PC-3 (cell line): ENCODE data around the gene VAT1. TPM values are rescaled to one million over a fixed set of nuclear protein-coding genes. Genes with fewer than 3 reads are reported as not detected.

Experiments used
- ATAC-seq: fragments of 200-7000 bp; cut with Tn5 transposase; 2 replicates; pipeline ENCODE4 v1.9.1; 2020; ENCODE audit warnings: mild to moderate bottlenecking, moderate library complexity
- BruUV-seq: library from RNA; stranded (reverse); fragments of 400-500 nt; replicated peaks from 2 replicates; lab custom pipeline; 2021; lab: Mats Ljungman, UMichigan
- CTCF ChIA-PET: fragments of 300-600 bp; sonication (Branson Sonifier 250); formaldehyde crosslinking; loops from one replicate; lab custom pipeline; 2022; ENCODE audit warnings: antibody characterized with exemption; lab: Charles Lee
- POLR2A ChIA-PET: fragments of 300-600 bp; sonication (Branson Sonifier 250); formaldehyde crosslinking; loops from one replicate; lab custom pipeline; 2022; ENCODE audit warnings: antibody characterized with exemption; ENCODE audit not compliant: unreplicated experiment; lab: Charles Lee
- DNase-seq: peaks from one replicate; pipeline ENCODE4 v3.0.0-alpha.2; 2015
- H2AFZ ChIP-seq: fragments of 300-600 bp; sonication (generic); 2 replicates; pipeline ENCODE4 v1.6.0; 2016; ENCODE audit warnings: antibody characterized with exemption, low read length
- H3F3A ChIP-seq: fragments of 300-600 bp; sonication (generic); one replicate; pipeline ENCODE4 v1.6.0; 2017; ENCODE audit warnings: antibody characterized with exemption, low read length, control low read depth, mild to moderate bottlenecking; ENCODE audit not compliant: unreplicated experiment
- H3K27ac ChIP-seq: fragments of 300-600 bp; sonication (generic); 2 replicates; pipeline ENCODE4 v1.5.1; 2016; ENCODE audit warnings: mild to moderate bottlenecking, low read length
- H3K27me3 ChIP-seq: fragments of 300-600 bp; sonication (generic); 2 replicates; pipeline ENCODE4 v1.6.1; 2016; ENCODE audit warnings: low read length, mixed read lengths
- H3K36me3 ChIP-seq: fragments of 300-600 bp; sonication (generic); 2 replicates; pipeline ENCODE4 v1.6.1; 2016; ENCODE audit warnings: low read depth, mixed run types, low read length, mixed read lengths
- H3K4me1 ChIP-seq: fragments of 300-600 bp; sonication (generic); 2 replicates; pipeline ENCODE4 v1.5.1; 2016; ENCODE audit warnings: low read length; ENCODE audit not compliant: insufficient read depth
- H3K4me2 ChIP-seq: fragments of 300-600 bp; sonication (generic); 2 replicates; pipeline ENCODE4 v1.6.0; 2016; ENCODE audit warnings: low read length
- H3K4me3 ChIP-seq: fragments of 300-600 bp; sonication (generic); 2 replicates; pipeline ENCODE4 v1.5.1; 2016; ENCODE audit warnings: mild to moderate bottlenecking, low read length, mixed read lengths
- H3K79me2 ChIP-seq: fragments of 300-600 bp; sonication (generic); 2 replicates; pipeline ENCODE4 v1.6.1; 2017; ENCODE audit warnings: low read length, mixed read lengths
- H3K9ac ChIP-seq: fragments of 300-600 bp; sonication (generic); 2 replicates; pipeline ENCODE4 v1.6.0; 2016; ENCODE audit warnings: mild to moderate bottlenecking, low read length
- H3K9me2 ChIP-seq: fragments of 300-600 bp; sonication (generic); replicated peaks from 2 replicates; pipeline ENCODE4 v1.6.1; 2016; ENCODE audit warnings: mixed run types, low read length, mixed read lengths
- H3K9me3 ChIP-seq: fragments of 300-600 bp; sonication (generic); 2 replicates; pipeline ENCODE4 v1.6.1; 2016; ENCODE audit warnings: low read length, mixed read lengths
- H4K20me1 ChIP-seq: fragments of 300-600 bp; sonication (generic); 2 replicates; pipeline ENCODE4 v1.6.1; 2016; ENCODE audit warnings: low read length, mixed read lengths
- EZH2 ChIP-seq: fragments of 300-600 bp; sonication (generic); IDR thresholded peaks from one replicate; pipeline ENCODE4 v1.6.1; 2017; ENCODE audit warnings: antibody characterized with exemption, mild to moderate bottlenecking, low read length; ENCODE audit not compliant: unreplicated experiment
- EZH2phosphoT487 ChIP-seq: fragments of 300-600 bp; sonication (generic); IDR thresholded peaks from 2 replicates; pipeline ENCODE4 v1.6.1; 2018; ENCODE audit warnings: mild to moderate bottlenecking, antibody characterized with exemption, low read length, borderline replicate concordance
- intact Hi-C: fragments of 100-400 bp; cut with micrococcal nuclease; formaldehyde crosslinking; loops from 2 replicates; pipeline ENCODE4 v1.9.0; 2023
- total RNA-seq: library from RNA; depleted of rRNA; stranded (reverse); fragments of >200 nt; gene quantifications from 2 replicates; pipeline ENCODE4 v1.2.3, GENCODE V29; 2014
- TF ChIP-seq, protein P1 (sequence below): fragments of 300-600 bp; sonication (generic); conservative IDR thresholded peaks from 2 replicates; pipeline ENCODE4 v1.5.1; 2017; ENCODE audit warnings: antibody characterized with exemption, low read depth, mild to moderate bottlenecking, low read length

VAT1 gene
- total RNA-seq, 1 experiment from 2014 or later, result 68.1 TPM

DNA sequence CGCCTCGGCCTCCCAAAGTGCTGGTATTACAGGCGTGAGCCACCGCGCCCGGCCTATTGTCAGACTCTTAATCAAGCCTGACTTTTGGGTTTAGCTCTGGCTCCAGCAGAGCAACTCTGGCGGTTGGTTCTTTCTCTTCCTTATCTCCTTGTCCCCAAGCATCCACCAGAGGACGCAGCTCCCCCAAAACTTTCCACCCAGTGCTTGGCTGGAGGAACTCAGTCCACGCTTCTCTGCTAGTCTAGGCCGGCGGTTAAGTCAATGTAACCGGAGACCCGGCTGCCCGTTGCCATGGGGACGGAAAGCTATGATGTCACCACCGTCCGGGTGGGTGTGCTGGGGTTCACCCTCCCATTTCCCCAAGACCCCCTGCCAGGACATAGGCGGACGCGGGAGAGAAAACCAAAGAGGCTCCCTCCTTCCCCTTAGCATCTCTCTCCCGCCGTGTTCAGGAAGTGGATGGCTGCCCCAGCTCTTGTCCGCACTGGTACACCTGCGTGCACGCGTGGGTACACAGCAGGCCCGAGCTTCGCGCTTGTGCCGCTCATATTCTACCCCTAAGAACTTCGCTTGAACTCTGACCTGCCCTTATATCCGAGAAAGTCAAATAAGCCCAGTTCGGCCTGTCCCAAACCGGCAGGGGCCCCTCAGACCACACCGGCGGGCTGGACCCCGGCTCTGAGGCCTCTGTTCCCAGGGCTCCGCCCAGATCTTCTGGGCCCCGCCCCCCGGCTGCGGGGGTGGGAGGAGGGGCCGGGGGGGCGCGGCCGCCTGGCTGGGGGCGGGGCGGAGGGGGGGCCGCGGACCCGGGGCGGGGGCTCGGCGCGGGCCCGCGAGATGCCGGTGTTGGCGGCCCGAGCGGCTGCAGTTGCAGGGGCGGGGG is 2.5 kb upstream of the VAT1 start, which contains the start of gene RND2:
TSS of gene RND2 (plus strand) at position 825 of the 883 bp plus-strand sequence. CDS start 117 bp downstream, outside the sequence.
- ATAC-seq (peak; percentile 65), DNase-seq (peak; percentile 85)
- no peaks in the 10 kb centered on the region for H4K20me1 ChIP-seq
- H2AFZ ChIP-seq, result peak within 1 kb of the TSS; percentile 89
- intact Hi-C loops, result loop anchor here (2.0 to 5.0 kb wide), 2 partner anchors 103 to 146 kb away; partner anchors contain the start of genes BRCA1 and NBR1
- peak within 1 kb of the TSS; percentile 61 for H3K4me3 ChIP-seq
- H3K9me3 ChIP-seq, result no peaks in the 10 kb centered on the region
- H3K27me3 ChIP-seq, result no peaks in the 10 kb centered on the region
- TF ChIP-seq, protein P1, sequence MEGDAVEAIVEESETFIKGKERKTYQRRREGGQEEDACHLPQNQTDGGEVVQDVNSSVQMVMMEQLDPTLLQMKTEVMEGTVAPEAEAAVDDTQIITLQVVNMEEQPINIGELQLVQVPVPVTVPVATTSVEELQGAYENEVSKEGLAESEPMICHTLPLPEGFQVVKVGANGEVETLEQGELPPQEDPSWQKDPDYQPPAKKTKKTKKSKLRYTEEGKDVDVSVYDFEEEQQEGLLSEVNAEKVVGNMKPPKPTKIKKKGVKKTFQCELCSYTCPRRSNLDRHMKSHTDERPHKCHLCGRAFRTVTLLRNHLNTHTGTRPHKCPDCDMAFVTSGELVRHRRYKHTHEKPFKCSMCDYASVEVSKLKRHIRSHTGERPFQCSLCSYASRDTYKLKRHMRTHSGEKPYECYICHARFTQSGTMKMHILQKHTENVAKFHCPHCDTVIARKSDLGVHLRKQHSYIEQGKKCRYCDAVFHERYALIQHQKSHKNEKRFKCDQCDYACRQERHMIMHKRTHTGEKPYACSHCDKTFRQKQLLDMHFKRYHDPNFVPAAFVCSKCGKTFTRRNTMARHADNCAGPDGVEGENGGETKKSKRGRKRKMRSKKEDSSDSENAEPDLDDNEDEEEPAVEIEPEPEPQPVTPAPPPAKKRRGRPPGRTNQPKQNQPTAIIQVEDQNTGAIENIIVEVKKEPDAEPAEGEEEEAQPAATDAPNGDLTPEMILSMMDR, result peak; percentile 63
- no peak for TF ChIP-seq EZH2phosphoT487
- no peaks in the 10 kb centered on the region for H3F3A ChIP-seq
- H3K4me2 ChIP-seq, result peak within 1 kb of the TSS; percentile 81
- H3K79me2 ChIP-seq, result peaks cover 13% of the 10 kb centered on the region; the same call in 1 of the 2 replicates
- H3K9ac ChIP-seq, result peak within 1 kb of the TSS; percentile 45
- ChIA-PET CTCF (interaction anchor here (0.9 to 1.4 kb wide), 5 partner anchors 18 to 175 kb away, joined by 3 to 5 read pairs (median 4); partner anchors contain the start of genes IFI35 and RPL27), POLR2A (interaction anchor here (1.0 to 1.2 kb wide), 2 partner anchors 27 to 147 kb away, joined by 3 to 5 read pairs; partner anchors contain the start of gene RPL27)
- peaks cover 5% of the 10 kb centered on the region for H3K4me1 ChIP-seq
- no peaks in the 10 kb centered on the region for H3K9me2 ChIP-seq
- no peaks in the 10 kb centered on the region for H3K36me3 ChIP-seq
- H3K27ac ChIP-seq, result no peak within 1 kb of the TSS
- BruUV-seq, result TSS peak; percentile 19

DNA sequence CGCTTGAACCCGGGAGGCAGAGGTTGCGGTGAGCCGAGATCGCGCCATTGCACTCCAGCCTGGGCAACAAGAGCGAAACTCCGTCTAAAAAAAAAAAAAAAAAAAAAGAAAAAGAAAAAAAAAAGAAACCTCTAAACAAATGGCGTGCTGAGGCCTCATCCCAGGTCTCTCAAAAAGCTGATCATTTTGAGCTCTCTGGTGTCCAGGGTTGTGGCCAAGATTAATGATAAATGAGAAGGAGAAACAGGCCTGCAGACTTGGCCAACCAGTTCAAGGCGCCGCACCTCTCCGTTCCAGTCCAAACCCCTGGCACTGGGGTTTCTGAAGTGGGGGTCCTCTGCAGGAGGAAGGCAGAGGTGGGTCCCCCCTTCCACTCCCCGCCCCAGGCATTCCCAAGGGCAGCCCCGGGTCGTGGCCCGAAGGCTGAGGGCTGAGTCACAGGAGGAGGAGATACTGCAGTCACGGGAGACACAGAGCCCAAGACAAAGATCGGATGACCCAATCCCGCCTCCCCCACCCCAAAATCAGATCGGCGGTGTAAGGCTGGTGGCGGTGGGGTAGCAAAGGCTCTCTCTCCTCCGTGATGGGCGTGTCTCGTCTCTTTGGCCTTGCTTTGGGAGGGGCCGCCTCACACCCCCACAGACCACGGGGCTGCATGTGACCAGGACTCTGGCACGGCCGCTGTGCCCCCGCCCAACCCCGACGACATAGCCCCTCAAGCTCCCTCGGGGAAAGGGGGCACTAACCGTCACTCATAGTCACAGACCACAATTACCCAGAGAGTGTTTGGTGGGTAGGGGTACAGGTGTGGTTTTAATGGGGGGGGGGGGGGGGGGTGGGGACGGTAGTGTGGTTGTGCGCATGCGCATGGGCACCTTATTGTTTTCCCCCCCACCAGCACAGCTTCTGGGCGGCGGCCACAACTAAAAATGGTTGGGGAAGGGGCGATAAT is 1.1 kb downstream of the VAT1 start:
- intact Hi-C loops, result loop anchor here (5.0 kb wide), 1 partner anchor 106 kb away; the partner anchor contains the start of gene BRCA1
- Histone ChIP-seq H3K9me2 (no peaks in the 10 kb centered on the region), H3K4me2 (peak overlapping the region; percentile 96), H3K4me3 (peak overlapping the region; percentile 96), H3K9ac (peak overlapping the region; percentile 83), H3K27ac (peak overlapping the region; percentile 78), H3K9me3 (no peaks in the 10 kb centered on the region), H3K36me3 (no peaks in the 10 kb centered on the region), H3F3A (no peaks in the 10 kb centered on the region), H3K79me2 (peaks cover 13% of the 10 kb centered on the region; the same call in 1 of the 2 replicates), H2AFZ (peak overlapping the region; percentile 90), H3K27me3 (no peaks in the 10 kb centered on the region), H4K20me1 (no peaks in the 10 kb centered on the region), H3K4me1 (peaks cover 5% of the 10 kb centered on the region)
- POLR2A ChIA-PET, result interaction anchor here (0.5 kb wide), 1 partner anchor 11 kb away, joined by 3 read pairs; no protein-coding TSS in a partner anchor
- no peak for TF ChIP-seq EZH2phosphoT487
- TF ChIP-seq, protein P1, result no peak
- TF ChIP-seq EZH2, result no peak
- TSS peak; percentile 20 for BruUV-seq
- DNase-seq (peak; percentile 40), ATAC-seq (peak; percentile 24)
- CTCF ChIA-PET, result no interaction called here
